ENCODE results near the gene CFAP65.

CFAP65 gene

DNA sequence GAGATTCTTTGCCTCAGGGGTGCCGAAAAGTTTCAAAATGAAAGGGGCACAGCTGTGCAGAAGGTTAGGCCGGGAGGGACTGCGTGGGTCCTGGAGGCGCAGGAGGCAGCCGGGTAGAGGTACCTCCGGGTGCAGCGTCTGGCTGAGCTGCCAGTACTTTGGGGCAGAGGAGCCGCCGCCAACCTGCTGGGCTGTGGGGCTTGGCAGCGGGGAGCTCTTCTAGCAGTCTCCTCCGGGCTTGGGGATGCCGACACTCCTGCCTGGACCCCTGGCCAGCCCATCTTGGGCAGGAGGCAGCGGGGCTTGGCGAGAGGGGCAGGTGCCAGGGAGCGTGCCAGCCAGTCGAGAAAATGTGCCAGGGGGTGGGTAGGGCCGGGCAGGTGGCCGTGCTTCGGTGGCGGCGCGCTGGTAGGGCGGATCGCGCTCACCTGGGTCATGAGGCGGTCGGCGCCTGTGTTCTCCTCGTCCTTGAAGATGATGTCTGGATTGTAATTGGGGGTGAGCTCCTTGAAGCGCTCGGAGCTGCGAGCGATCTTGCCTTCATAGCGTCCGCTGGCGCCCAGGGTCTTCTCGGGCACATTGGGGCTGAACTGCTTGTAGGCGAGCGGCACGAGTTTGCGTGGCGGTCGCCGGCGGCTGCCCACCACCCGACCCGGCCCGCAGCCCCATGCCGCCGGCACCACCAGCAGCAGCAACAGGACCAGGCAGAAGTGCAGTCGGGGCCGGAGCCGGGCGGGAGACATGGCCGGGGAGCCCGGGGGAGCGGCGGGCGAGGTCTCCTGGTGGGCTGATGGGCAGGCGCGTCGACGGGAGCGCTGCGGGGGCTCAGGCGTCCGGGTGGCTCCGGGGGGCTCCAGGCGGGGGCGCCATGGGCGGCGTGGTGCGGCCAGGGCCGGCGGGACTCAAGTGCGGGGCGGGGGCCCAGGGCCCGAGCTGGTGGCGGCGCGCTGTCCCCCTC lies 18.7 kb upstream of the CFAP65 start:
- DNase-seq (ENCODE audit: low read depth, low spot score), result peak; percentile 35

DNA sequence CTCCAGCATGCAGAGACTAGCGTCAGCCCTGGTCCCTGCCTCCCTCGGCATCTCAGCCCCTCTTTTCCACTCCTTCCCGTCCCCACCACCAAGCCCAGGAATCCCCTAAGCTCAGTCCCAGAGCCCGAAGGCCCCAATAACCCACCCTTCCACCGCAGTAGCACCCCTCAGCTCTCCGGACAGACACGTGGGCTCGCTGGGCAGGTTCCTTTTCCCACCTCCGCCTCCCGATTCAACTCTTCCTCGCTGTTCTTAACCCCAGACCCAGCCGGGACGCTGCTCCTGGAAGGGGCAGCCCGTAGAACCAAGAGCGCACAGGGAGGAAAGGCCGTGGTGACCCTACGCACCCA lies 18.0 kb upstream of the CFAP65 start:
- peak; percentile 41 for DNase-seq (ENCODE audit: low read depth, low spot score)

DNA sequence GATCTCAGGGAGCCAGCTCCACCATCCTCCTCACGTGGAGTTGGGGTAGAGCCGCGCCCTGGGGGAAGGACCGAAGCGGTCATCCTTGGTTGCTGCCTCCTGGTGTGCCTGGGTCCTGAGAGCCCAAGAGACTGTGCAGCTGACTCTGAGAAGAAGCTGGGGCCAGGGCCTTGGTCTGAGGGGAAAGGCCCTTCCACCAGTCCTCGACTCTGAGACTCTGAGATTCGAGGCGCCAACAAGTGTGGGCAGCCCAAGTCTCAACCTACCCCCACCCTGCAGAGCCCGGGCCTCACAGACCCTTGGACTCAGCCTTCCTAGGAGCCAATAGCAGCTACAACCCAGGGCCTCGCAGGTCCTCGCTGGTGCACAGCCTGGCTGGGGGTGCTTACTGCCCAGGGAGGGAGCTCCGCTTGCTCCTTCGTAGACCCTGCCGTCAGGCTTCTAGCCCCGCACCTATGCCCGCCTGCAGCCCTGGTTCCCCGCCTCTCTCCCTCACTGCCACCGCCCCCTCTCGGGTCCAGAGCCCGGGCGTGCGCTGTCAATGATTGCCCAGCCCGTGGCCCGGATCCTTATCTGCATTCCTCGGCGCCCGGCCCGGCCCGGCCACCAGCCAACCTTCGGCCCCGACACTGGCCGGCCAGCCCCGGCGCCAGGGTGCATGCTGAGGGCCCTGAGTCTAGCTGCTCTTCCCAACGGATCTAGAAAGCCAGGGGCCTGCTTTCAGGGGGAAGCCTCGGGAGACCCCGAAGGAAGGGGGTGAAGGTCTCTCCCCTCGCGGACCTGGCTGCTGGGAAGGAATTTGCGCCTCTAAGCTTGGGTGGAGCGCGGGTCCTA lies 17.4 kb upstream of the CFAP65 start:
- DNase-seq (ENCODE audit: low read depth, low spot score), result peak; percentile 63

DNA sequence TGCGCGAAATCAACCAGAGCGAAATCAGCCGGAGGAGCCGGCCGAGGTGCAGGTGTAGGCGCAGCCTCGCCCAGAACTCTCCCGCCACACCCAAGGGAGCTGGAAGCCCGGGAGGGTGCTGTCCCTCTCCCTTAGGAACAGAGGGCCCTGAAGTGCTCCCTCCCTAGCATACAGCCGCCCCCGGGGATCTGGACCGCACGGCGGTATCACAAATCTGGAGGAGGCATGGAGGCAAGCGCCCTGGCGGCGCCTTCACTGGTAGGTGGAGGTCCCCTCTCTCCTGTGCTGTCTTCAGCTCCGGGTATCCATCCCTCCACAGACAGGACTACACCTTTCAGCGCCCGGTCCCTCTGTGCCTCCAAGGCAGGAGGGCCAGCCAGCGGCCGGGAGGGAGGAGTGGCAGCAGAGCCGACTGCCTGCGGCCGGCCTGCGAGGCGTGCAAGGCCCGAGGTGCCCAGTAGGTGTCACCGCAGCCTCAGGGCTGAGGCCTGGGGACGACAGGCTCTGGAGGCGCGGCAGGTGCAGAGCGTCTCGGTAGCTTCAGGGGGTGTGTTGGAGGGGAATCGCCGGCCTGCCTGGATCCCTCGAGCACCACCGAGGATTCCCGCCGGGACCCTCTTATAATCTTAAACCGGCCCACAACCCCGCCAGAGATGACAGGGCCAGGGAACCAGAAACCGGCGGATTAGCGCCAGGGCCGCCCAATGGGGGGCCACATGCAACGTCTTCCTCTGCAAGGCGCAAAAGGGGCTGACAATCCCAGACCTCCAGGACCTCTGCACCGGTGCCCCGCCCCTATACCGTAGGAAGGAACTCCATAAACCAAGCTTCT lies 16.6 kb upstream of the CFAP65 start:
- DNase-seq (ENCODE audit: low read depth, low spot score), result peak; percentile 90

DNA sequence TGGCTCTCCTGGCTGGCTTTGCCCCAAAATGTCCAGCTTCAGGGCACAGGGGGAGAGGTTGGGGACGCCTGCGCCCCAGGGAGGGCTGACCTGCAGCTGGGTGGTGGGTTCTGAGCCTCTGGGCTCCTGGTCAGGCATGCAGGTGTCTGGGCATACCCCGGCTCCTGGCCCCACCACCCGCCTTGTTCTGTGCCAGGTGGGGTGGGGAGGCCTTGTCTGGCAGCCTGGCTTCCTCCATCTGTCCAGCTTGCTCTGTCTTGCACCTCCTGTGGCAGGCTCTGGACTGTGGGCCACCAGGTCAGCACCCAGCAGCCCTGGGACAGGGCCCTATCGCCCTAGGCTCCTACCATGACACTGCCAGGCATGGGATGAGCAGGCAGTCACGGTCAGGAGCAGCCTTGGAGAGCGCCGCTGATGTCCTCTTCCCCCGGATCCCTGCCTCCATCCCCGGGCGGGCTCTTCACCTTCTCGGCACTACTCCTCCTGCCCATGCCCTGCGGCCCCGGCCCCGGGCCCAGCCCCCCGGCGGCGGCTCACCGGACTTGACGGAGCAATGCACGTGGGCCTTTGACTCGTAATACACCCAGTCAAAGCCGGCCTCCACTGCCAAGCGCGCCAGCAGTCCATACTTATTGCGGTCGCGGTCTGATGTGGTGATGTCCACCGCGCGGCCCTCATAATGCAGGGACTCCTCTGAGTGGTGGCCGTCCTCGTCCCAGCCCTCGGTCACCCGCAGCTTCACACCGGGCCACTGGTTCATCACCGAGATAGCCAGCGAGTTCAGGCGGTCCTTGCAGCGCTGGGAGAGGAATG lies 15.8 kb upstream of the CFAP65 start:
- peak; percentile 24 for DNase-seq (ENCODE audit: low read depth, low spot score)

DNA sequence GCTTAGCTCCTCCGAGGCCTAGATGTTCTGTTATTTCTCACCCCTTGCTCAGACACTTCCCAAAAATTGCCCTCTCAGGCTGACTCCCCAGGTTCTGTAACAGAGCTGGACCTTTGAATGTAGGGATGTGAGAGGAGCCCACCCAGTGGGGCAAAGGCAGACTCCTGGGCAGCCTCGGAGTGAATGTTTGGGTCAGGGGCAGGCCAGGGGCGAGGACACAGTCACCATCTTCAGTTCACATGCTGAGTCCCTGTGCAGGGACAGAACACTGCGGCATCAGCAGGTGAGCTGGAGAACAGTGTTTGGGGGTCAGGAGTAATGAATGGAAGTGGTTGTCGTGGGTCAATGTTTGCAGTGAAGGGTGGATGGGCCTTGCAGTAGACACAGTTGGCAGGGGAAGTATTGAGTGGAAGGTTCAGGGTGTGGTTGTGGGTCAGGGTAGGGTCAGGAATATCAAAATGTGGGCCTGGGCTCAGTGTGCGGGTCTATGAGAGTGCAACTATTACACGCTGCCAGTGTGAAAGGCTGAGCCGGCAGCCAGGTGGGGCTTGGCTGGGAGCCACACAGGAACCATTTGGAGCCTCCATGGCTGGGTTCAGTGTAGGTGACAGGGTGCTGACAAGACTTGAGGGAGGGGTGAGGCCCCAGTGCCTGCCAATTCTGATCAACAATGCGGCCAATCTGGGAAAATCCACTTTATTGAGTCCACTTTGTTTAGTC lies 15.0 kb upstream of the CFAP65 start:
- DNase-seq (ENCODE audit: low read depth, low spot score), result no peak

DNA sequence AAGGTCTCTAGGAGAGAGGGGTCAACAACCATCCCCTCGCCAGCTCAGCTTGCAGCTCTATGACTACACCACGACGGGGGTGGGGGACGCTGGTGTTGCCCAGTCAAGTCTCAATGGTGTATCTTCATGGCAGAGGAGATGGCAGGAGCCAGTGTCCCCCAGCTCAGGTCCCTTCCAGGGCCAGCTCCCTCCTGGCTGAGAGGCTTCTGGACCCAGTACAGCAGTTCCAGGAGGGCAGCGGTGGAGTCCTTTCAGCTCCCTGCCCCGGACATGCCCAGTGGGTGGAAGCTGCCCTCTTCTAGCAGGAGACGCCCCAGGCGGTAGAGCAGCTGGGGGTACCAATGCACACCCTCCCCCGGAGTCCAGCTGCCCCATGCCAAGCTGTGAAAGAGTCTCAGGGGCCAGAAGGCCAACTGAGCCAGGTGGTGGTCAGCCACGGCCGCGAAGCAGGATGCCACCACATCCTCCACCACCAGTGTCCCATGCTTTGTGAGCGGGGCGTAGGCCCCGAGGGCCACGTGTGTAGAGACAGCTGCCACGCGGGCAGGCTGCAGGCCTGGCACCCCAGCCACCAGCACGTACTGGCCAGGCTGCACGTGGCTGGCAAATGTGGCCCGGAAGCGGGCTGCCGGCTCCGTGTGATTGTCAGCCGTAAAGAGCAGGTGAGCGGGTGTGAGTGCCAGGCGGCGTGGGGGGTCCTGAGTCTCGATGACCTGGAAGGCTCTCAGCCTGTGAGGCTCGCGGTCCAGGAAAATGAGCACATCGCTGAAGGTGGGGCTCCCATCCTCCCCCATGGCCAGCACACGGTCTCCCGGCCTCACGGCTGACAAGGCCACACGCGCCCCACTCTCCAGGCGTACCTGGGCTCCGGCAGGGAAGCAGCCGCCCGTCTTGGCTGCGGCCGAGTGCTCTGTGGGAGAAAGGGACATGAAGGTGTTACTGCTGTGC lies 13.9 kb upstream of the CFAP65 start:
- no peak for DNase-seq (ENCODE audit: low read depth, low spot score)

DNA sequence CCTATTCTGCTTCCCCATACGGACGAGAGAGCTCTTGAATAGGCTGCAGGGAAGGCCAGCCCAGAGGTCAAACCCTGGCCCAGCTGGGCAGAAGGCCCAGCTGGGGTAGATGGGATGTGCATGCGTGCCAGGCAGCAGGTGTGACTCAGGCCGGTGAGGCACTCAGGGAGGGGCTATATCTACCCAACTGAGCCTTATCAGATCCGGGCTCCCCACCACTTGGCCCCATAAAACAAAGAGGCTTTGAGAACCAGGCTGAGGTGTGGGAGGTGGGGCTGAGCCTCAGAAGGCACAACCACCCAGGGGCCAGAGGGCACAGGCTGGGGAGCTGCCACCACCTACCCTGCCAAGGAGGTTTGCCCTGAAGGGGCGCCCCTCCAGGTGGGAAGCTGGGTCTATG lies 8.0 kb upstream of the CFAP65 start:
- DNase-seq (ENCODE audit: low read depth, low spot score), result no peak

DNA sequence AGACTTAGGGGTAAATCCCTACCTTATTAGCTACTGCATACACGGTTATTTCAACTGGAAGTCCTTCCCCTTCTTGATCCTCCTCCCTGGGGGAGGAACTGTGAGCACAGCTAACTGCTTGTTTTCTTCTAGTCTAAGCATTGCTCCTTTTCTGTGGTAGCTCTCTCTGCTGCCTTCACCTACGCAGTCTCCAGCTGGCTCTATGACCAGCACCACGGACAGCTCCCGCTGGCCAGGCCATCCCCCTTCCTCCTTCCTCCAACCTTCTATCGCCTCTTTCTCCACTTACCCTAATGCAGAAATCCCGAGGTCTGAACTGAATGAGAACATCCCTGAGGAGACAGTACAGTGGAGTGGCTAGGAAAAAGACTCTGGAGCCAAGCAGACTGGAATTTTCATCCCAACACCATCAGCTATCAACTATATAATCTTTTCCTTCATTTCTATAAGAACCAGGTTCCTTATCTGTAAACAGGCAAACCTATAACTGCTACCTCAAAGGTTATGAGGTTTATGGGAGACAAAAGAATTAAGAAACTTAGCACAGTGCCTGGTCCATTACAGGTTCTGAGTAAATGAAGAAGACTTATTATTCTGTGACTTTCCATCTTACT lies 4.7 kb upstream of the CFAP65 start:
- peak; percentile 78 for DNase-seq (ENCODE audit: low read depth, low spot score)

DNA sequence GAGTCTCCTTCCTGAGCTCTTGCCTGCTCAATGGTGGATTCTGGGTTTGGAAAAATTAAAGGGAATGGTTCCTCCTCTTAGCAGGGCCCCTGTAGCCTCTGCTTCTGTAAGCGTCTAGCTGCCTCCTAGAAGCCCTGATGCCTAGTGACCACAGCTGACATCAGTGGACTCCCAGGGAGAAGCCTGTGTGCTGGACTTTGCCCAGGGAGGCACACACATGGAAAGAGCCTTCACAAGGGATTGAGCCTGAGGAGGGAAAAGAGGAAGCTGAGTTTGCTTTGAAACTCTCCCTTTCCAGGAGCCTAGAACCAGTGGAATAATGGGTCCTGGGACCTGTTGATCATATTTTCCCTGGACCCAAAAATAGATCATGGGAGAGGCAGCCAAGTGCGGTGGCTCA lies 1.4 kb upstream of the CFAP65 start:
- DNase-seq (ENCODE audit: low read depth, low spot score), result no peak

DNA sequence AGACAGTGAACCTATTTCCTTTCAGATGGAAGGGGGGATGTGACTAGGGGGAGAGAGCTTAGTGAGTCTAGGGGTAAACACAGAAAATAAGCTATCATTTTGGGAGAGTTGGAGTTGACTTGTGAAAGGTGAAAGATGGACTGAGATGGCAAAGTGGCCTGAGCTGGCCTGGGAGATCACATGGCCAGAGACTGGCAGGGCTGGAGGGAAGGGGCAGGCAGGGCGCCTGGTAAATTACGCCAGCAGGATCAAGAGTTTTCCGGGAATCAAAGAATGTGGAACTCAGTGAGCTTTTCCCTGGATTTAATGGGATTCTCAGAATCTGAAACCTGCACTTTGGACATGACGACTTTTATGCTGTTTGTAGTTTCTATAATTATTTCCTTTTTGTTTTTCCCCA lies 841 bp upstream of the CFAP65 start:
- DNase-seq (ENCODE audit: low read depth, low spot score), result no peak

DNA sequence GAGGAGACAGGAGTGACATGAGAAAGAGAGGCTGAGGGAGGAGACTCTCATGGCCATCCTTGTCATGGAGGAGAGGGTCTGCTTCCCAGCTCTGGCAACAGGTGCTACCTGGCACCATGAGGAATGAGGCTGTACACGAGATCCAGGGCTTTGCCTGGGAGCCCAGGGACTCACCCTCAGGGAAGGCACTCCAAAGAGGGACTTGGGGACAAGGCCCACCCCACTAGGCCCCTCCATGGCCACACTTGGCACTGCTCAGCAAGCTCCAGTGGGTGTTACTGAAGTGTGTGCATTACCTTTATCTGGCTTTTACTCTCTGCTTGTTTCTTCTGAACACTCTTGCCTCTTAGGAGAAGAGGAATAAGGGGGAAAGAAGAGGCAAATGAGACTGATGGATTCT lies 2.7 kb downstream of the CFAP65 start:
- no peak for DNase-seq (ENCODE audit: low read depth, low spot score)

DNA sequence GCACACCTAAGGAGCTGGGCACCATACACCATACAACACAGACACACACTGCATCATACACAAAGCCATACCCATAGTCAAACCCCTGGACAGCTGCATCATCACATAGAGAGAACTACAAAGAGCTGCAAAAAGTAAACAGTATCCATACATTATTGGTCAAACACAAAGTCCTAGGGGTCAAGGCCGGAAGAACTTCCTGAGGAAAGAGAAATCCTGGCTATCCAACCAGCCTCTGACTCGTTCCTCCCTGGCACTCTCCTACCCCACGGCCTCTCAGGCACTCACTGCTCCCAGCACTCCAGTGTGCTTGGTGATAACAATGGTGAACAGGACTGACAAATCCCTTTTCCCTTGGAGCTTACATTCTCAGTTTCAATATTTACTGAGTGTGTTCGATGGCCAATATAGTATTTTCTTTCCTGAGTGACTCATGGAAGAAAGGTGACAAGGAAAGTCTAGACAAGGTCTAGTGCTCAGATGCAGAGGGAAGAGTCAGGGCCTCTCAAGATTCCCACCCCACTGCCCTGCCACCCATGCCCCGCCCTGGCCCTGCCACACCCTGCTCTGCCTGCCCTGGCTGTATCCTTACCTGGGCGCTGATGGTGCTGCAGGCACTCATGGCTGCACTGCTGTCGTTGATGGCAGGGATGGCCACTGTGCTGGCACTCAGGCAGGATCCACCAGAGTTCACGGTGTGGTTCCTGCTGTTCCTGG lies 3.4 kb downstream of the CFAP65 start:
- no peak for DNase-seq (ENCODE audit: low read depth, low spot score)

DNA sequence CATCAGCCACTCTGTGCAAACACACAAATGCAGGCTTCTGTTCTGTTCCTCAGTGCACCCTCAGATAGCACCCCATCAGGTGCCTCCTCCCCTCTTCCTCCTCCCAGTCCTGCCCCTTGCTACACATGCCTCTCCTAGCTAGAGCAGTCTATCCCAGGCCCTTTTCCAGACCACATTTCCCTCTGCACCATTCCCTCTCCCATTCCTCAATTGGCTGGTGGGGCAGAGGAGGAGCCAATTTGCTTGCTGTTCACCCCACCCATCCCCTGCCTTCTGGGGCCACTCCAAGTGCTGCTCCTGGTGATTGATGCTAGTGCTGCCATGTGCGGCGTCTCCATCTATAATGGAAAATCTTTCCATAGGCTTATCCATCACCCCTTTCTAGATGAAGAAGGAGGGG lies 5.4 kb downstream of the CFAP65 start:
- DNase-seq (ENCODE audit: low read depth, low spot score), result no peak

DNA sequence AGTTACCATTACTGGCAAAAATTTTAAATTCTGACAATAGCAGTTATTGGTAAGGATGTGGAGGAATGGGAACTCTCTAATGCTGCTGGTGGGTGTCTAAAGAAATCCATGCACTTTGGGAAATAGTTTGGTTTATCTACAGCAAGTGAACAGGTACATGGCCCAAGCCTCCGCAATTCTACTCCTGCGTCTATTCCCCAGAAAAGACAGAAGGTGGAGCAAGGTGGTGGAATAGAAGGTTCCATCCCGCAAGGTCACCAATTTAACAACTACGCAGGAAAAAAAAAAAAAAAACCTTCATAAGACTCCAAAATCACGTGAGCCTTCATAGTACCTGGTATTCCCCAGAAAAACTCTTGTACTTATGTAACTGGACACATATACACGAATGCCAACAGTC lies 6.5 kb downstream of the CFAP65 start:
- no peak for DNase-seq (ENCODE audit: low read depth, low spot score)

DNA sequence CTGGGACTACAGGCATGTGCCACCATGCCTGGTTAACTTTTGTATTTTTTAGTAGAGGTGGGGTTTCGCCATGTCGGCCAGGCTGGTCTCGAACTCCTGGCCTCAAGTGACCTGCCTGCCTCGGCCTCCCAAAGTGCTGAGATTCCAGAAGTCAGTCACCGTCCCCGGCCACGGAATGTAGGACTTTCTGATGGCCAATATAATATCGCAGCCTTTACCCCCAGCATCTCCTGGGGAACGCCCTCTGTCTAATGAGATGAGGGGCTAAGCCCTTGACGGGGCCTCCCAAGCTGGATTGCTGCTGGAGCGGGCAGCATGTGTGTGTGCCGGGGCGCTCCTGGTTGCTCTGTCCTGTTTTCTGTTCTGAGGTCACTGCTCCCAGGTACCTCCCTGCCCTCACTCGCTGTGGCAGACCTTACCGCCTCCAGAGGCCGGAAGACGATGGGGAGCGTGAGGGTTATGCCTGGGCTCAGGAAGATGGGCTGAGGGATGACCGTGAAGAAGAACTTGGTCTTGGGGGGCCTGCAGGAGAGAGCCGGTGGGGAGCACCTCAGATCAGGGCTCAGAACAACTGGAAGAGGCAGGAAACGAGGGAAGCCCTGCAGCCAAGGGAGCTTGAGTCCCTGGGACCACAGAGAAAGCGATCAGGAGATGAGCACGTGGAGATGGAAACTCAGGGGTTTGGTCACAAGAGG lies 9.1 kb downstream of the CFAP65 start:
- no peak for DNase-seq (ENCODE audit: low read depth, low spot score)

DNA sequence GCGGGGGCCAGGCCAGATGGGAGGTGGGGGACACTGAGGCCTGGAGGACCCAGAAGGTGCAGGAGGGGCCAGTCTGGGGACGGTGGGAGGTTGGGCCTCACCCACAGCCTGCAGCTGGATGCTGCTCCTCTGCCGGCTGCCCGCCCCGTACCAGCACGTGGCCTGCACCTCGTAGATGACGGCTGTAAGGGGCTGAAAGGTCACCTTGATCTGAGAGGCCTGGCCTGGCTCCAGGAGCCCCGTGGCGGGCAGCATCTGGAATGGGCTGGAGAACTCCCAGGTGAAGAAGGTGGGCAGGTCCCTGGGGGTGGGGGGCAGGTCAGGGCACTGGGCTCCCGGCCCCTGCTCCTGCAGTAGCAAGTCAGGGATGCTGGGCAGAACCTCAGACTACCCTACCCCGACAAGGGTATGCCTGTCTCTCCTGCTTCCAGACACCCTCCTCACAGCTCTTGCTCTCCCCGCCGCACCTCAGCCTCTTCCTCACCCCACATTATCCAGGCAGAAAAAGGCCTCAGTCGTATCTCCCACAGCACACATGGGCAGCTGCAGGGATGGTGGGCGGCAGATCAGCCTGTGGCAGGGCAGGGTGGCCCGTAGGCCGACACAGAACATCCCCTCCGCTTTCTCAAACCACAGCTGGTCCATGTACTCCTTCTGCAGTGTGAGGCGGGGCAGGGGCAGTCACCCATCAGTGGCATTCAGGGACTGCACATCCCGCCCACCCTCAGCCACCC lies 10.1 kb downstream of the CFAP65 start:
- DNase-seq (ENCODE audit: low read depth, low spot score), result no peak
